Natural killer cell (primary cell): ENCODE data around the gene SETX. TPM values are rescaled to one million over a fixed set of nuclear protein-coding genes. Genes with fewer than 3 reads are reported as not detected.

ENCODE experiments used
- ATAC-seq, 3 donors: fragments of 150-1000 bp in 2 of 3; fragments of 200-7000 bp in 1 of 3; cut with Tn5 transposase; 1 replicate in 1 of 3; 2 replicates in 2 of 3; pipeline ENCODE4 v1.10.0; 2021; ENCODE audit warnings: mild to moderate bottlenecking in 2 of 3, moderate library complexity in 2 of 3
- DNase-seq, 2 donors: peaks; one replicate each; pipeline versions ENCODE4 v3.0.0 to v3.0.0-alpha.2; 2013 to 2021; ENCODE audit warnings: mixed read lengths in 1 of 2
- H3K27ac ChIP-seq: one replicate; pipeline ENCODE4 v1.5.1; 2013; ENCODE audit warnings: mild to moderate bottlenecking, low read length
- H3K27me3 ChIP-seq: one replicate; pipeline ENCODE4 v1.6.1; 2013; ENCODE audit warnings: low read length; ENCODE audit not compliant: control insufficient read depth, insufficient read depth
- H3K36me3 ChIP-seq: one replicate; pipeline ENCODE4 v1.6.1; 2013; ENCODE audit warnings: low read length; ENCODE audit not compliant: control insufficient read depth, insufficient read depth
- H3K4me1 ChIP-seq: one replicate; pipeline ENCODE4 v1.6.1; 2013; ENCODE audit warnings: low read length; ENCODE audit not compliant: control insufficient read depth, insufficient read depth
- H3K4me3 ChIP-seq: one replicate; pipeline ENCODE4 v1.5.1; 2013; ENCODE audit warnings: low read length
- H3K9me3 ChIP-seq: one replicate; pipeline ENCODE4 v1.6.1; 2013; ENCODE audit warnings: low read length; ENCODE audit not compliant: control insufficient read depth, insufficient read depth
- H3K27ac Mint-ChIP-seq, 2 donors: one replicate each; pipeline ENCODE4 v1.8.0; 2022; ENCODE audit warnings: mild to moderate bottlenecking in 2 of 2, mixed read lengths in 2 of 2, moderate library complexity in 1 of 2
- H3K27me3 Mint-ChIP-seq, 2 donors: one replicate each; pipeline ENCODE4 v1.8.0; 2022; ENCODE audit warnings: low read depth in 2 of 2, mixed read lengths in 2 of 2
- H3K36me3 Mint-ChIP-seq: one replicate; pipeline ENCODE4 v1.8.0; 2022; ENCODE audit warnings: mixed read lengths
- H3K4me1 Mint-ChIP-seq, 2 donors: one replicate each; pipeline ENCODE4 v1.8.0; 2022; ENCODE audit warnings: mixed read lengths in 2 of 2
- H3K4me3 Mint-ChIP-seq: one replicate; pipeline ENCODE4 v1.8.0; 2022; ENCODE audit warnings: mild to moderate bottlenecking, moderate library complexity, mixed read lengths
- H3K9me3 Mint-ChIP-seq, 2 donors: one replicate each; pipeline ENCODE4 v1.8.0; 2022; ENCODE audit warnings: mixed read lengths in 2 of 2
- CTCF ChIP-seq: fragments of 200-600 bp; IDR thresholded peaks from one replicate; pipeline ENCODE4 v1.8.0; 2022; ENCODE audit warnings: antibody characterized with exemption
- WGBS: methylation state at CpG from one replicate; pipeline ENCODE4 v1.1.7; 2013; ENCODE audit warnings: missing lambda C conversion rate; ENCODE audit not compliant: insufficient coverage; 5-methylcytosine and 5-hydroxymethylcytosine counted together
- intact Hi-C: fragments of 100-400 bp; cut with micrococcal nuclease; formaldehyde crosslinking; loops from one replicate; pipeline ENCODE4 v1.14.2; 2022
- total RNA-seq, 4 donors: library from RNA; stranded (reverse); fragments of 120-200 nt in 1 of 4; gene quantifications; one replicate each; pipeline versions ENCODE4 v1.2.3 to v1.2.4, GENCODE V29; 2013 to 2022

SETX gene
- total RNA-seq, 3 donors from 2014 or later (not counting 1 experiment from before 2014, with no cell fraction given), result 85.3 to 109 (median 97.7) TPM

DNA sequence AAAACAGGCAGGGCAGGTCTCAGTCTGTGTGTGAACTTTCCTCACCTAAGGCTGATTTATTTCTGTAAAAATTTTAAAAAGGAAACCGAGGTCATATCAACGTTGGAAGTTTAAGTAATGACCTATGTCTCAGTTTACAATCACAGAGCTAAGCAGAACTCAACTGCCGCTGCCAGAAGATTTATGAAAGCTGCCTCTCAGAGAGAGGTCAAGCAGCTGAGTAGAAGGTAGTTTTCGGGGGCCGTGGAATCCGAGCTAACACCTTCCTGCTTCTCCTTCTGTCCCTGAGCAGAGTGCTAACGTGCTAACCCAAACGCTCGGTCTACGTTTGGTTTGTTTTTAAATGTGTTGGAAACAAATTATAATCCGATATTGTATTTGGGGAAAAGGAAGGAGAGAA lies 40.8 kb upstream of the SETX start:
- 96% methylated on average over 11 of the region's 11 CpGs for WGBS
- H3K36me3 Mint-ChIP-seq, result peaks cover 31% of the 10 kb centered on the region

DNA sequence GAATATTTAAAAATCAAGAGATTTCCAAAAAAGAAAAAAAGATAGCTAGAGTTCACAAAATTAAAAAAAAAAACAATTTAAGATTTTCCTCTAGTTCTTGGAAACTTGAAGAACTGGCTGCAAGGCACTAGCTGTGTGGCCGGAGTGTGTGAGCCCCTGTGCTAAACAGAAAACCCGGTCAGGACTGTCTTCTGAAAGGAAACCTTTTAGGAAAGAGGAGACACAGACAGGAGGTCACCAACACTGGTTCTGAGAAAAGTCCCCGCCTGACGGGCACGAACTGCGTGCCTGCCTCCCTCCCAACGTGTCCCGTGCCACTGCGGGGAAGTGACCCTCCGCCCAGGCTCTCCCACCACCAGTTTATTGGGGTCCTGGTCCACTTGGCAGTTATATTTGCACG lies 36.7 kb upstream of the SETX start:
- H3K36me3 ChIP-seq, result peaks cover 77% of the 10 kb centered on the region
- no peak overlapping the region for H3K4me3 ChIP-seq
- H3K27me3 ChIP-seq, result no peaks in the 10 kb centered on the region
- H3K4me1 Mint-ChIP-seq, result no peaks in the 10 kb centered on the region
- ATAC-seq, result no peak
- H3K36me3 Mint-ChIP-seq, result peaks cover 27% of the 10 kb centered on the region
- no peaks in the 10 kb centered on the region for H3K27me3 Mint-ChIP-seq
- H3K27ac Mint-ChIP-seq, result peak overlapping the region in 1 of 2 donors; percentile 4
- H3K9me3 ChIP-seq, result no peaks in the 10 kb centered on the region
- no peak overlapping the region for H3K27ac ChIP-seq
- no peak for DNase-seq
- intact Hi-C loops, result no loop called here
- TF ChIP-seq CTCF, result no peak
- no peak overlapping the region for H3K4me3 Mint-ChIP-seq
- no peaks in the 10 kb centered on the region for H3K9me3 Mint-ChIP-seq
- WGBS, result 96% methylated on average over 11 of the region's 11 CpGs
- no peaks in the 10 kb centered on the region for H3K4me1 ChIP-seq

More for the DNA sequence above, 40.8 kb upstream of the SETX start:
- Mint-ChIP-seq H3K4me1 (no peaks in the 10 kb centered on the region), H3K4me3 (no peak overlapping the region), H3K9me3 (no peaks in the 10 kb centered on the region), H3K27ac (no peak overlapping the region), H3K27me3 (no peaks in the 10 kb centered on the region)
- Histone ChIP-seq H3K4me1 (no peaks in the 10 kb centered on the region), H3K27me3 (no peaks in the 10 kb centered on the region), H3K36me3 (peaks cover 75% of the 10 kb centered on the region), H3K4me3 (no peak overlapping the region), H3K27ac (no peak overlapping the region), H3K9me3 (no peaks in the 10 kb centered on the region)
- DNase-seq (no peak), ATAC-seq (no peak)
- intact Hi-C loops, result no loop called here
- no peak for TF ChIP-seq CTCF

GRCh38 chr9:132390966-132391365 lies 36.2 kb upstream of the SETX start:
- WGBS, result 100% methylated on average over 4 of the region's 7 CpGs
- TF ChIP-seq CTCF, result no peak
- ATAC-seq, result no peak
- no peaks in the 10 kb centered on the region for H3K9me3 ChIP-seq
- Mint-ChIP-seq H3K36me3 (peaks cover 27% of the 10 kb centered on the region), H3K4me1 (no peaks in the 10 kb centered on the region), H3K9me3 (no peaks in the 10 kb centered on the region), H3K4me3 (no peak overlapping the region), H3K27ac (no peak overlapping the region), H3K27me3 (no peaks in the 10 kb centered on the region)
- H3K4me3 ChIP-seq, result no peak overlapping the region
- no peaks in the 10 kb centered on the region for H3K4me1 ChIP-seq
- H3K27ac ChIP-seq, result no peak overlapping the region
- no peaks in the 10 kb centered on the region for H3K27me3 ChIP-seq
- peaks cover 77% of the 10 kb centered on the region for H3K36me3 ChIP-seq
- no peak for DNase-seq
- intact Hi-C loops, result no loop called here

GRCh38 chr9:132387133-132387532 lies 32.3 kb upstream of the SETX start:
- Histone ChIP-seq H3K4me3 (no peak overlapping the region), H3K27ac (no peak overlapping the region), H3K4me1 (peaks cover 13% of the 10 kb centered on the region), H3K36me3 (peaks cover 76% of the 10 kb centered on the region), H3K27me3 (no peaks in the 10 kb centered on the region), H3K9me3 (no peaks in the 10 kb centered on the region)
- DNase-seq (no peak), ATAC-seq (no peak)
- no peaks in the 10 kb centered on the region for H3K9me3 Mint-ChIP-seq
- H3K27me3 Mint-ChIP-seq, result no peaks in the 10 kb centered on the region
- intact Hi-C loops, result no loop called here
- peaks cover 20% of the 10 kb centered on the region for H3K36me3 Mint-ChIP-seq
- no peak for TF ChIP-seq CTCF
- H3K4me3 Mint-ChIP-seq, result no peak overlapping the region
- 97% methylated on average over 7 of the region's 7 CpGs for WGBS
- peaks cover 16 to 22% of the 10 kb centered on the region in 2 donors for H3K4me1 Mint-ChIP-seq
- no peak overlapping the region for H3K27ac Mint-ChIP-seq
